H1 (cell line): ENCODE measurements around the gene RAVER2. TPM values are rescaled to one million over a fixed set of nuclear protein-coding genes. Genes with fewer than 3 reads are reported as not detected.

Experiments
- CEBPB ChIP-seq: IDR thresholded peaks from 2 replicates; pipeline ENCODE4 v1.6.1; 2012; ENCODE audit warnings: low read depth, low read length
- CHD2 ChIP-seq: IDR thresholded peaks from 2 replicates; pipeline ENCODE4 v1.6.1; 2012; ENCODE audit warnings: low read length, improper control_type of control experiment
- CTCF ChIP-seq, 3 experiments: IDR thresholded peaks; 1 replicate in 2 of 3; 2 replicates in 1 of 3; pipeline versions ENCODE4 v1.5.1 to v1.6.1; 2011; ENCODE audit warnings: low read length in 3 of 3, mild to moderate bottlenecking in 3 of 3, inconsistent platforms in 2 of 3, low read depth in 1 of 3, moderate library complexity in 1 of 3; ENCODE audit not compliant: insufficient read depth in 1 of 3; ENCODE audit errors: control extremely low read depth in 1 of 3
- FOSL1 ChIP-seq: IDR thresholded peaks from 2 replicates; pipeline ENCODE4 v1.6.1; 2011; ENCODE audit warnings: mild to moderate bottlenecking, low read depth, low read length, moderate library complexity; ENCODE audit not compliant: insufficient read depth
- KDM5A ChIP-seq: fragments of 200-600 bp; IDR thresholded peaks from 2 replicates; pipeline ENCODE4 v1.7.1; 2012; ENCODE audit warnings: mild to moderate bottlenecking, low read length, inconsistent platforms, mixed read lengths
- SAP30 ChIP-seq: fragments of 300-600 bp; sonication (generic); IDR thresholded peaks from 2 replicates; pipeline ENCODE4 v1.7.1; 2012; ENCODE audit warnings: low read length, moderate library complexity, mild to moderate bottlenecking, inconsistent platforms; ENCODE audit not compliant: insufficient read depth, insufficient replicate concordance
- TCF12 ChIP-seq: IDR thresholded peaks from 2 replicates; pipeline ENCODE4 v1.6.1; 2011; ENCODE audit warnings: low read depth, mild to moderate bottlenecking, low read length
- polyA plus RNA-seq, 7 experiments: library from polyadenylated mRNA; depleted of rRNA in 3 of 7; stranded (reverse) in 5 of 7; unstranded in 2 of 7; fragments of >200 nt in 5 of 7; fragments of 200-250 nt in 2 of 7; gene quantifications; 1 replicate in 5 of 7; 2 replicates in 1 of 7; 4 replicates in 1 of 7; pipeline versions ENCODE4 v1.2.1 to v1.2.3, GENCODE V29; 2011 to 2013; ENCODE audit warnings: missing spikeins in 2 of 7, mixed read lengths in 2 of 7
- total RNA-seq: library from RNA; stranded (reverse); fragmentation: NEBNext Ultra II Directional; extraction: Animal tissue kit (Norgen Biotek cat#: 25700); gene quantifications from 2 replicates; pipeline ENCODE4 v1.2.1, GENCODE V29; 2021

RAVER2 gene
- total and polyA plus RNA-seq, 2 of the 8 experiments (the other 6 are each of a cell fraction or from before 2014, with no cell fraction given) = 10.5 to 19.5 TPM

- TF ChIP-seq CHD2 (no peak), KDM5A (no peak), CTCF (IDR thresholded peaks at IDR 0.05; ENCODE audit: control extremely low read depth in 1 of 3, insufficient read depth in 1 of 3, low read depth in 1 of 3, low read length in 3 of 3) (no peak), SAP30 (no peak), TCF12 (no peak), CEBPB (no peak), FOSL1 (no peak)
- TF ChIP-seq, all 59 proteins: peak for 0
These were observed 101.1 kb downstream of the RAVER2 start (continued) for GRCh38 chr1:64845831-64846425.
